ENCODE data around the gene LIN7A. TPM values are rescaled to one million over a fixed set of nuclear protein-coding genes. Genes with fewer than 3 reads are reported as not detected.

Gene LIN7A
- total and polyA plus RNA-seq, 3 experiments from 2014 or later: not detected

DNA sequence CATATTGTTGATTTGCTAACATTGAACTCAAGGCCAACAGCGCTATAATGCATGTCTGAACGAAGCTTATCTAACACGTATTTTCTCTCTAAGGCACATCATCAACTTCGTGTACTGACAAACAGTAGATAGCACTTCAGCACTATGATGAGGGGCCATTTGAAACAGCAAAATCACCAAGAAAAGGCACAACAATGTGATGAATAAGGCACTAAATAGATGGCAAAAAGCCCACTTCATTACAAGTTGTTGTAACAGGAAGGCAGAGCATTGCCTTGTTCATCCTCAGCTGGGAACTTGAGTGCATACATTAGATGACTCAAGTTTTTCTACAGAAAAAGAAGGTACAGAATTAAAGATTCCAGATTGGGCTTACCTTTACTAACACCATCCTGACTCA is 75.2 kb downstream of the LIN7A start:
- Mint-ChIP-seq H3K4me3 (no peak overlapping the region), H3K4me1 (no peaks in the 10 kb centered on the region), H3K9me3 (peaks cover 0 to 5% (median 1%) of the 10 kb centered on the region in 5 donors), H3K36me3 (no peaks in the 10 kb centered on the region), H3K27me3 (no peaks in the 10 kb centered on the region), H3K27ac (no peak overlapping the region)
- Histone ChIP-seq H3K27me3 (ENCODE audit: insufficient read depth, low read length, poor library complexity, severe bottlenecking) (no peaks in the 10 kb centered on the region), H3K4me1 (ENCODE audit: insufficient read depth, low read length) (no peaks in the 10 kb centered on the region), H3K9me3 (ENCODE audit: low read length) (no peaks in the 10 kb centered on the region), H3K27ac (ENCODE audit: low read depth, low read length) (no peak overlapping the region), H3K36me3 (ENCODE audit: insufficient read depth, low read length) (no peaks in the 10 kb centered on the region), H3K4me3 (ENCODE audit: low read length) (no peak overlapping the region)
- ChIA-PET POLR2A (no interaction called here), CTCF (no interaction called here)
- no peak for DNase-seq

DNA sequence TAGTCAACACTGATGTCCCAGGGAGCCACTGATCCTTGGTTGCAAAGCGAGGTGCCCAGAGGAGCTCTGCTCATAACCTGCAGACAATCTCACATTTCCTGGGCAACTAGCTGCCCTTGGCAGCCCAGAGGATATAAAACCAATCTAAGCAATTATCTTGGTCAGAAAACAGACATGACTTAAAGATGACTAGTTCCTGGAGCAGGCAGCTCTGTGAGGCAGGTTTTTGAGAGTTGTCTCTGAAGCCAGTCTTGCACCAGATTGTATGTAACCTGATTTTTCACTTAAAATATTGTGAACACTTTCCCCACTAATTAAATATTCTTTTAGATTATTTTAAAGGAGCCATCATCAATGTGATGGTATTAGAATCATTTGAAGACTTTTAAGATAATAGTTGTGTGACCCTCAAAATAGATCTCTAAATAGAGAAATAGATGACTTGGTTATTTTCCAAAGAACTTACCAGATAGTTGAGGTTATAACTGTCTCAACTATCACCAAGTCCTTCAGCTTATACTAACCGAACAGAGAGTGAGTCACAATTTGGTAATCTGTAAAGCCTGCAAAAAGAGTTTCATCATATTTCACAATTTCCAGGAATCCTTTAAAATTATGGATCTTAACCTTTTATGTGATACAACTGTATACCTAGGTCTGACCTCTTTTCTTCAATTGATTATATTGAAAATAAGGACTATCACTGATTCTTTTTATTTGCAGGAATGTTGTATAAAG is 75.9 kb downstream of the LIN7A start:
- Mint-ChIP-seq H3K27me3 (no peaks in the 10 kb centered on the region), H3K4me3 (no peak overlapping the region), H3K36me3 (no peaks in the 10 kb centered on the region), H3K4me1 (no peaks in the 10 kb centered on the region), H3K9me3 (peaks cover 0 to 8% (median 0%) of the 10 kb centered on the region in 5 donors), H3K27ac (no peak overlapping the region)
- Histone ChIP-seq H3K9me3 (ENCODE audit: low read length) (no peaks in the 10 kb centered on the region), H3K4me3 (ENCODE audit: low read length) (no peak overlapping the region), H3K36me3 (ENCODE audit: insufficient read depth, low read length) (no peaks in the 10 kb centered on the region), H3K27ac (ENCODE audit: low read depth, low read length) (no peak overlapping the region), H3K4me1 (ENCODE audit: insufficient read depth, low read length) (no peaks in the 10 kb centered on the region), H3K27me3 (ENCODE audit: insufficient read depth, low read length, poor library complexity, severe bottlenecking) (no peaks in the 10 kb centered on the region)
- DNase-seq: no peak
- CTCF ChIA-PET: no interaction called here
- POLR2A ChIA-PET: no interaction called here

- Histone ChIP-seq H3K4me3 (ENCODE audit: low read length) (no peak overlapping the region), H3K27me3 (ENCODE audit: insufficient read depth, low read length, poor library complexity, severe bottlenecking) (no peaks in the 10 kb centered on the region), H3K4me1 (ENCODE audit: insufficient read depth, low read length) (no peaks in the 10 kb centered on the region), H3K27ac (ENCODE audit: low read depth, low read length) (no peak overlapping the region), H3K9me3 (ENCODE audit: low read length) (no peaks in the 10 kb centered on the region), H3K36me3 (ENCODE audit: insufficient read depth, low read length) (no peaks in the 10 kb centered on the region)
- Mint-ChIP-seq H3K36me3 (no peaks in the 10 kb centered on the region), H3K4me3 (no peak overlapping the region), H3K9me3 (peaks cover 0 to 10% (median 0%) of the 10 kb centered on the region in 5 donors), H3K4me1 (no peaks in the 10 kb centered on the region), H3K27ac (no peak overlapping the region), H3K27me3 (no peaks in the 10 kb centered on the region)
- CTCF ChIA-PET: no interaction called here
- POLR2A ChIA-PET: no interaction called here
- DNase-seq: no peak
Measured at GRCh38 chr12:80860928-80861327, 76.8 kb downstream of the LIN7A start.

DNA sequence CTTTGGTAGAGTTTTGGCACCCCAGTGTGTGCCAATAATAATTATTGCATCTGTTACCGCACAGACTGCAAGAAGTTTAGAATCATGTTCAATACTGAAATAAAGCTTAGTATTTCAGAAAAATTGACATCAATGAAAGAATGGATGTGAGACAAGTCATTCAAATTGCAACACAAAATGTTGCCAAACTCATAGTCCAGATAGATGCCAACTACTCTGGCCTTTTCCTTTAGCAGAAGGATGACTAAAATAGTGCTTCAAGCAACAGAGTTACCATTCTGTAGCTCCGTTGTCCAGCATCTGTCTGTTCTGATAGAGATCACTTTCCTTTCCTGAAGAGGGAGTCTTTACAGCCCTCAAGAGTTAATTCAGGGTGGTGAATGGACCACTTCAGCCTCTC is 77.5 kb downstream of the LIN7A start:
- ChIA-PET CTCF (no interaction called here), POLR2A (no interaction called here)
- Mint-ChIP-seq H3K27me3 (no peaks in the 10 kb centered on the region), H3K9me3 (peaks cover 0 to 10% (median 0%) of the 10 kb centered on the region in 5 donors), H3K27ac (no peak overlapping the region), H3K4me3 (no peak overlapping the region), H3K4me1 (no peaks in the 10 kb centered on the region), H3K36me3 (no peaks in the 10 kb centered on the region)
- Histone ChIP-seq H3K9me3 (ENCODE audit: low read length) (no peaks in the 10 kb centered on the region), H3K27ac (ENCODE audit: low read depth, low read length) (no peak overlapping the region), H3K27me3 (ENCODE audit: insufficient read depth, low read length, poor library complexity, severe bottlenecking) (no peaks in the 10 kb centered on the region), H3K4me1 (ENCODE audit: insufficient read depth, low read length) (no peaks in the 10 kb centered on the region), H3K36me3 (ENCODE audit: insufficient read depth, low read length) (no peaks in the 10 kb centered on the region), H3K4me3 (ENCODE audit: low read length) (no peak overlapping the region)
- DNase-seq: no peak

- POLR2A ChIA-PET: no interaction called here
Measured at GRCh38 chr12:80858356-80858755, 79.4 kb downstream of the LIN7A start.

GRCh38 chr12:80857311-80857710 is 80.4 kb downstream of the LIN7A start:
- no peaks in the 10 kb centered on the region for H3K36me3 Mint-ChIP-seq
- no peaks in the 10 kb centered on the region for H3K4me1 ChIP-seq (ENCODE audit: insufficient read depth, low read length)
- ChIA-PET POLR2A (no interaction called here), CTCF (no interaction called here)
- H3K27ac ChIP-seq (ENCODE audit: low read depth, low read length): no peak overlapping the region
- no peak overlapping the region for H3K27ac Mint-ChIP-seq
- no peak overlapping the region for H3K4me3 ChIP-seq (ENCODE audit: low read length)
- no peaks in the 10 kb centered on the region for H3K27me3 Mint-ChIP-seq
- H3K9me3 ChIP-seq (ENCODE audit: low read length): no peaks in the 10 kb centered on the region
- H3K27me3 ChIP-seq (ENCODE audit: insufficient read depth, low read length, poor library complexity, severe bottlenecking): no peaks in the 10 kb centered on the region
- H3K4me3 Mint-ChIP-seq: no peak overlapping the region
- no peaks in the 10 kb centered on the region for H3K4me1 Mint-ChIP-seq
- H3K36me3 ChIP-seq (ENCODE audit: insufficient read depth, low read length): no peaks in the 10 kb centered on the region
- no peak for DNase-seq
- H3K9me3 Mint-ChIP-seq: peaks cover 0 to 9% (median 0%) of the 10 kb centered on the region in 5 donors

More at GRCh38 chr12:80858356-80858755, 79.4 kb downstream of the LIN7A start:
- no peaks in the 10 kb centered on the region for H3K36me3 ChIP-seq (ENCODE audit: insufficient read depth, low read length)
- no peaks in the 10 kb centered on the region for H3K4me1 ChIP-seq (ENCODE audit: insufficient read depth, low read length)
- no peaks in the 10 kb centered on the region for H3K4me1 Mint-ChIP-seq
- CTCF ChIA-PET: no interaction called here
- H3K27me3 Mint-ChIP-seq: no peaks in the 10 kb centered on the region
- peaks cover 0 to 10% (median 0%) of the 10 kb centered on the region in 5 donors for H3K9me3 Mint-ChIP-seq
- no peak overlapping the region for H3K4me3 Mint-ChIP-seq
- no peak overlapping the region for H3K4me3 ChIP-seq (ENCODE audit: low read length)
- no peak overlapping the region for H3K27ac ChIP-seq (ENCODE audit: low read depth, low read length)
- no peaks in the 10 kb centered on the region for H3K36me3 Mint-ChIP-seq
- H3K27me3 ChIP-seq (ENCODE audit: insufficient read depth, low read length, poor library complexity, severe bottlenecking): no peaks in the 10 kb centered on the region
- DNase-seq: no peak
- H3K9me3 ChIP-seq (ENCODE audit: low read length): no peaks in the 10 kb centered on the region
- no peak overlapping the region for H3K27ac Mint-ChIP-seq

DNA sequence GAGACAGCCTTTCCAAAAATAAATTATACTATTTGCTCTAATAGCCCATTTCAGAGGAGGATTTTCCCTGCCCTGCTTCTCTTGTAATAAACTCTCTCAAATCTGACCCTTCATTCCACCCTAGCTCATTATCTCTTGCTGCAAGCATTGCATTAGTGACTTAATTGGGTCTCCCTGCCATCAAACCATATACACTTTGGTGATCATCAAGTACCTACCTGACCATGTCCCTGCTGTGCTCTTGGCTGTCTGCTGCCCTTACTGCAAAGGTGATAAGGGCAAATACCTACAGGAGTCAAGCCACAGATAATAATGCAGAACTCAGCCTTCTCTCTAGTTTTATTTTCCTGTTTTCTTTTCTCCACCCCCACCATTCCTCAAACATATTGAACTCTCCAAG is 88.4 kb downstream of the LIN7A start:
- no peak overlapping the region for H3K4me3 Mint-ChIP-seq
- H3K9me3 ChIP-seq (ENCODE audit: low read length): no peaks in the 10 kb centered on the region
- no peaks in the 10 kb centered on the region for H3K36me3 ChIP-seq (ENCODE audit: insufficient read depth, low read length)
- no peaks in the 10 kb centered on the region for H3K4me1 Mint-ChIP-seq
- POLR2A ChIA-PET: no interaction called here
- H3K27me3 Mint-ChIP-seq: no peaks in the 10 kb centered on the region
- H3K27ac ChIP-seq (ENCODE audit: low read depth, low read length): no peak overlapping the region
- no peaks in the 10 kb centered on the region for H3K27me3 ChIP-seq (ENCODE audit: insufficient read depth, low read length, poor library complexity, severe bottlenecking)
- no peak overlapping the region for H3K4me3 ChIP-seq (ENCODE audit: low read length)
- no peaks in the 10 kb centered on the region for H3K36me3 Mint-ChIP-seq
- H3K27ac Mint-ChIP-seq: no peak overlapping the region
- DNase-seq: no peak
- H3K4me1 ChIP-seq (ENCODE audit: insufficient read depth, low read length): no peaks in the 10 kb centered on the region
- H3K9me3 Mint-ChIP-seq: peaks cover 0 to 4% (median 0%) of the 10 kb centered on the region in 5 donors
- CTCF ChIA-PET: no interaction called here

- Mint-ChIP-seq H3K36me3 (no peaks in the 10 kb centered on the region), H3K9me3 (peaks cover 0 to 4% (median 0%) of the 10 kb centered on the region in 5 donors), H3K27ac (no peak overlapping the region), H3K4me1 (no peaks in the 10 kb centered on the region), H3K27me3 (no peaks in the 10 kb centered on the region), H3K4me3 (no peak overlapping the region)
- Histone ChIP-seq H3K27me3 (ENCODE audit: insufficient read depth, low read length, poor library complexity, severe bottlenecking) (no peaks in the 10 kb centered on the region), H3K9me3 (ENCODE audit: low read length) (no peaks in the 10 kb centered on the region), H3K4me3 (ENCODE audit: low read length) (no peak overlapping the region), H3K27ac (ENCODE audit: low read depth, low read length) (no peak overlapping the region), H3K4me1 (ENCODE audit: insufficient read depth, low read length) (no peaks in the 10 kb centered on the region), H3K36me3 (ENCODE audit: insufficient read depth, low read length) (no peaks in the 10 kb centered on the region)
- ChIA-PET CTCF (no interaction called here), POLR2A (no interaction called here)
- no peak for DNase-seq
Measured at GRCh38 chr12:80848858-80849257, 88.9 kb downstream of the LIN7A start.

Measured in CD8-positive, alpha-beta memory T cell (primary cell).